HG02938 (cell line): ENCODE data around the gene SLCO3A1.
"Not testable (repeated sequence)": the region's sequence is repeated elsewhere in the genome, so short reads cannot be mapped to it uniquely, and the experiment has no call there.

Source experiments
- ATAC-seq: cut with Tn5 transposase; IDR thresholded peaks from one replicate; pipeline ENCODE4 v1.9.1; 2021; ENCODE audit warnings: mild to moderate bottlenecking, moderate library complexity; ENCODE audit not compliant: unreplicated experiment

Gene SLCO3A1

DNA sequence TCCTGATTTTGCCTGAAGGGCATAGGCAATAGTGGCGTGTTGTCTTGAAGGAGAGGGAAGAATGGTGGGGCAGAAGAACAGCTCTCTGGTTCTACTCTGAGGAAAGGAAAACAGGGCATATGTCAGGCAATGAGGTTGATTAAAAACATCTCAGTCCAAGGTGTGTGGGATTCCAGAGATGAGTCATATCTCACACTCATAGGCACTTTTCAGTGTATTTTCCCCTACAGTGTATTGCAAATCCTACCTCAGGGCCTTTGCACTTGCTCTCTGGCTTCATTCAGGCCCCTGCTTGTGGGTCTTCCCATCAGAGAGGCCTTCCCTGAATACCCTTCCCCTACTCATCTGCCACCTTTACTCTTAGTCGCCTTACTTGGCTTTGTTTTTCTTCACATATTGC, 107.8 kb downstream of the SLCO3A1 start:
- ATAC-seq, result no peak

DNA sequence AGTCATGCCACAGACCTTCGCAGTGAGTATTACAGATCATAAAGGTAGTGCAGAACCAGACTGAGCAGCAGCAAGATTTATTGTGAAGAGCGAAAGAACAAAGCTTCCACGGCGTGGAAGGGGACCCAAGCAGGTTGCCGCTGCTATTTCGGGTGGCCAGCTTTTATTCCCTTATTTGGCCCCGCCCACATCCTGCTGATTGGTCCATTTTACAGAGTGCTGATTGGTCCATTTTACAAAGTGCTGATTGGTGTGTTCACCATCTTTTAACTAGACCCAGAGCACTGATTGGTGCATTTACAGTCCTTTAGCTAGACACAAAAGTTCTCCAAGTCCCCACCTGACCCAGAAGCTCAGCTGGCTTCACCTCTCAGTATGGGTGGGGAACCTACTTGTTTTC, 110.2 kb downstream of the SLCO3A1 start:
- not testable (repeated sequence) for ATAC-seq

GRCh38 chr15:91965501-91966193, 112.1 kb downstream of the SLCO3A1 start:
- ATAC-seq, result no peak

DNA sequence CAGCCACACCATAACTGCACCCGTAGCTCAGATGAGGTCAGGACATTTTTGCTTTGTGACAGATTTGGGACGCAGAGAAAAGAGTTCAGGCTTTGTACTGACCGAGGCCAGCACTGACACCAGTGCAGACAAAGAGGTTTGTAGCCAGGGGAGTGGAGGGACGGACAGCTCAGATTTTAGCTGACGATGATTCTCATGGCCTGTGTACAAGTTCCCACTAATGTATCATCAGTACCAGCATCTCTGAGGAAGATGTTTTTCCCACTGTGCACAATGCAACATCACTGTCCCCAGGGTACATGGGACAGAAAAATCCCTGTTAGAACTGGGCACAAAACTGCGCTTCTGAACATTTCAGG, 112.7 kb downstream of the SLCO3A1 start:
- no peak for ATAC-seq

- ATAC-seq, result no peak
Measured at GRCh38 chr15:91967935-91968606, 114.6 kb downstream of the SLCO3A1 start.

DNA sequence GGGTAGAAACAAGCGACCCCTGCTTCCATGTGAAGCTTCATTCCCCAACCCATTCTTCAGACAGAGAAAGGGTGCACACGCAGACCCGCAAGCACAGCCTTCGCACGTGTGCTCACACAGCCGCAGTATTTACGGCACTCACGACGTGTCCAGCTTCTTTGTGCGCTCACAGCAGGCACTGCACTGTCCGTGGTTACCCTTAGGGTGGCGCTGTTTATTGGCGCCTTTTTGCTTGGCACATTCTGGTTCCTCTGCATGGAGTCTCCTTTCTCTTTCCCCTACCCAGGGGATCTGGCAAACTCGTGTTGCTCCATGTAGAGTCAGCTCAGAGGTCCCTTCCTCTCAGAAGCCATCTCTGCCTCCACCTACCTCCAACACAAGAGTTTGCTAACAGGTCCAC, 115.1 kb downstream of the SLCO3A1 start:
- ATAC-seq, result no peak

- ATAC-seq, result no peak
Measured at GRCh38 chr15:91970142-91970541, 116.6 kb downstream of the SLCO3A1 start.

DNA sequence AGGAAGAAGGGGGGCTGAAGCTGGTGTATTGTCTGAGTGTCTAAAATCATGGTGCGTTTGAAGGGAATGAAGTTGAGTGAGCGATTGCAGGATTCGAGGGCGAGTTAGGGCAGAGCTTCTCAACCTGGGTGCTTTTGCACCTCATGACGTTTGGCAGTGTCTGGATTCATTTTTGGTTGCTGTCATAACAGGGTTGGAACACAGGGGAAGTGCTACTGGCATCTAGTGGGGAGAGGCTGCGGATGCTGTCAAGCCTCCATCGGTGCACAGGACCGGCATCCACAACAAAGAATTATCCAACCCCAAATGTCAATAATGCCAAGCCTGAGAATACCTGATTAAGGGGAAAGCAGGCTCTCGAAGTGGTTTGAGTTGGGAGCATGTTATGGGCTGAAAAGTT, 120.0 kb downstream of the SLCO3A1 start:
- no peak for ATAC-seq

DNA sequence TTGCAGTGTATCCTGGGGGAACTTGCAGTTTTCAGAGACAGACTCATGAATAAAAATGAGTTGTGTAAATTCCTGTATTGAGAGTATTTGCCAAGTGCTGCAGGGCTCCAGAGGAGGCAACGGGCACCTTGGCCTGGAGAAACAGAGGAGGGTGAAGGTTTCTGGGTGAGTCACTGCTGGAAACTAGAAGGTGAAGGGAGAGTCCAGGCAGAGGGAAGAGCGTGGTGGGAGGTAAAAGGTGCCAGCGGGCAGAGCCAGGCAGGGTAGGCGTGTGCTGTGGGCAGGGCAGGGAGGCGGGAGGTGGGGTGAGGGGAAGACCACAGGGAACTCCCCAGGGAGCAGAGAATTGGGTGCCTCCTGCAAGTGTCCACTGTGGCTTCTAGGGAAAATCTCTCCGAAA, 120.8 kb downstream of the SLCO3A1 start:
- ATAC-seq, result no peak

DNA sequence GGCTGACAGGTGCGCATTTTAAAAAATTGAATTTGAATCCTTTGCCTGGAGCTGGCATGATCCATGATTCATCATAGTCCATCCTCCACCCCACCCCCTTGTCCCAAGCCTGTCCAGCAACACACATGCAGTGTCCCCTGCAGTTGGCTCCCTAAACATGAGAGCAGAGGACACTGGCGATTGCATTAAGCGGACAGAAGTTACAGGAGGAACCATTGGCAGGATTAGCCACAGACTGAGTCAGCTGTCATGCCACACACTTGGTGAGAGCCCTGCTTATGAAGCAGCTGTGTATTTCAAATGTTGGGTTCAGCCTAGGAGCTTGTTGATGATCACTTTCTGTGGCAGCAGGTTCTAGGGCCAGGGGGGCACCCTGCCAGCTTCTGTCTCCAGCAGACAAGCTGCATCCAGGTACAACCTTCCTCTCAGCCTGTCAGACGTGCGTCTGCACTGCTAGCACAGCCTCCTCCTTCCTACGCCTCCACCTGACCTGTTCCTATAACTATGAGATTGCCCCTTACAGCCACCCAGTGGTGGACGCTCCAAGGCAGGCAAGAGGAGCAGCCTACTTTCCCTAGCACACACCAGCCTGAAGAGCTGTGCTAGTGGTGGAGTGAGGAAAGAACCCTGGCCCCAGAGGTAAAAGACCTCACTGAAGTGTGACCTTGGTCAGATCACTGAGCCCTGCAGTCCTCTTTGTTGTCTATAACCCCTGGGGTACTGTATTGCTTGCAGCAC, 121.9 kb downstream of the SLCO3A1 start:
- no peak for ATAC-seq

DNA sequence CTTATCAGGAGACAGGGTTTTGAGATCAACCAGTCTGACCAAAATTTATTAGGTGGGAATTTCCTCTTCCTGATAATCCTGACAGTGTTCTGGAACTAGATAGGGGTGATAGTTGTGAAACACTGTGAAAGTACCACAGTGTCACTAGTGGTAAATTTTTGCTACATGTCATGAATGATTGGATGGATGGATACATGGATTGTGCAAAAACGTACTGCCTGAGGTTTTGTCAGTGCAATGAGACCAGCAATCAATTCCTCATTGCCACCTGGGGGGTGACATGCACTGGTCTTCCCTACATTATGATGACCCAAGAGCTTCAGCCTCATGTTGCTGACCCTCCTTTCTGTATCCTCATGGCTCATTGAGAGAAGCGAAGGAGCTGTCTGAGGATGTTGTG, 123.5 kb downstream of the SLCO3A1 start:
- ATAC-seq, result no peak

GRCh38 chr15:91980502-91981267, 127.2 kb downstream of the SLCO3A1 start:
- ATAC-seq, result no peak

GRCh38 chr15:91981821-91982800, 128.6 kb downstream of the SLCO3A1 start:
- ATAC-seq, result no peak

DNA sequence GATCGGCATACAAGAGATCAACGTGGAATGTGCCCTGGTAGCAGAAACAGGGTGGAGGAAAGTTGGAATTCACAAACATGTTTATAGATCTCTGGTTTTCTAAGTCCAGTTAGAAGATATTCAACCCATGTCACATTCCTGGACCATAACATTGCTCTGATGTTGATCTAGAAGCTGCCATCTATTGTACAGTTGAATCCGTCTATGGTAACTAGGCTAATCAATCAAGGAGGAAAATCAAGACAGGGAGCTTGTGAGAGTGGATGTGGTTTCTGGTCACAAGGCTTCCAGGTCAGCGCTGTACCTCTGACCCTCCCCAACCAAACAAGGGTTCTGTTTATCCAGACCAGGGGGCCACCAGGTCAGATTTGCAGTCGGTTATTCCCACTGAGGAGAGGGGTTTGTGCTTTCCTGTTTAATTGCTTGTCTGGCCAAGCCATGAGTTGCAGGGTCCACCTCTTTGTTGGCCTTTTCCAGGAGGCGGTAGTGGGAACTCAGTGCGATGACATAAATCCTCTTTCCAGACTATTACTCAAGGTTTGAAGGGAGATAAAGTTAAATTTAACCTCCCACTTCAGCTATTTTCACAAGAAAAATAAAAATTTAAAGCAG, 130.3 kb downstream of the SLCO3A1 start:
- no peak for ATAC-seq

GRCh38 chr15:91985297-91985696, 131.8 kb downstream of the SLCO3A1 start:
- ATAC-seq, result no peak

GRCh38 chr15:91988071-91988470, 134.6 kb downstream of the SLCO3A1 start:
- ATAC-seq, result no peak

DNA sequence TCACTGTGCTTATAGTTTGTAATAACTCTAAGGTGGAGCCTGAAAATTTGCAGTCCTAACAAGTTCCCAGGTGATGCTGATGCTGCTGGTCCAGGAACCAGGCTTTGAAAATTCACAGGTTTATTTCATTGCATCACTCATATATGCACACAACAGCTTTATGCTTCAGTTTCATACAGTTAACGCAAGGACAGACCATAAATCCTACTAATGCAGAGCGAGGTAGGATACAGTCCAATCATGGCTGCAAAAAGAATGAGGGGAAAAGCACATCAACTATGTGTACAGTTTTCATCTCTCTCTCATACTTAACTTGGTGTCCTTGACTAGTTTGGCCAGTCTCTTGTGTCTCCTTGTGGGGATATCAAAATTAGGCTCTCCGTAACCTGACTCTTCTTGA, 135.1 kb downstream of the SLCO3A1 start:
- ATAC-seq, result no peak

- ATAC-seq, result no peak
Measured at GRCh38 chr15:91989821-91990220, 136.3 kb downstream of the SLCO3A1 start.

DNA sequence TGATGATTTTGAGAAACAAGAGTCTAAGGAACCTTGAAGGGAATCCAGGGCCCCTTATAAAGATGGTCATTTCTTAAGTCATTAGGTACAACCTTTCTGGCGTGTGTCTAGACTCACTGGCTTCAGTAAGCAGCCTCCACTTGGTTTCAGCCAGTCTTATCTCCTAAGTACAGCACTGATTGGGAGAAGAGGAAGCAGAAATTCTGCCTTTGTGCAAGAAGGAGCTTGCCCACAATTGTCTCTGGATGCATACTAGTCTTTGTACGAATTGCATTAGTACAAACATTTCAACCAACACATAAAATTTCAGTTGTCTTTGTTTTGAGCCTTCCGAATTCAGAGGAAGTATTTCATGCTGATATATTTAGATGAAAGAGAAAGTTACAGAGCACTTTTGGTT, 139.4 kb downstream of the SLCO3A1 start:
- no peak for ATAC-seq

DNA sequence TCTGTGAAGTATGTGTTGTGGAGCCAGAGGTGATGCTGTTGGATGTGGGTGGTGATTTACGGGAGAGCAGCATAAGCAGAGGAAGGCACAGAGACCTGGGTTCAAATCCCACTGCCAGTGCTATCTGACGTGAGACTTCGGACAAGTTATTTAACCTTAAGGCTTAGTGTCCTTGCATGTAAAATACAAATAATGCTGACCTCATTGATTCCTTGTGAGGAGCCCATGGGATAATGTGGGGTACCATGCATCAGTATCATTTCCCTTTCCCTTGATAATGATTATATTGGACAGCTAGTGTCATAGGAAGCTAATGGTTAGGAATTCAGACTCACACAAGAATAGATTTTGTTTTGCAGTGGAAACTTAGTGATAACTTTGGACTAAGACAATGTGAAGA, 141.6 kb downstream of the SLCO3A1 start:
- no peak for ATAC-seq
